H9 (cell line): Measurements from ENCODE around the gene TRIM28. TPM values are rescaled to one million over a fixed set of nuclear protein-coding genes. Genes with fewer than 3 reads are reported as not detected.

Experiments used
- DNase-seq: peaks from one replicate; pipeline ENCODE4 v3.0.0-alpha.2; 2017
- H2AFZ ChIP-seq: one replicate; pipeline ENCODE4 v1.6.1; 2013; ENCODE audit warnings: mild to moderate bottlenecking, low read length, control low read depth, moderate library complexity
- H2AK5ac ChIP-seq: 2 replicates; pipeline ENCODE4 v1.6.1; 2013; ENCODE audit warnings: low read length, control low read depth, mixed read lengths; ENCODE audit not compliant: insufficient read length
- H2BK120ac ChIP-seq: one replicate; pipeline ENCODE4 v1.6.1; 2013; ENCODE audit warnings: low read depth, mild to moderate bottlenecking, low read length, control low read depth, inconsistent platforms; ENCODE audit not compliant: poor library complexity, severe bottlenecking
- H2BK12ac ChIP-seq: 2 replicates; pipeline ENCODE4 v1.6.1; 2013; ENCODE audit warnings: low read length, control low read depth, mixed read lengths, low read depth; ENCODE audit not compliant: insufficient read length
- H2BK15ac ChIP-seq: 2 replicates; pipeline ENCODE4 v1.6.1; 2013; ENCODE audit warnings: low read depth, low read length, control low read depth
- H2BK20ac ChIP-seq: one replicate; pipeline ENCODE4 v1.6.1; 2013; ENCODE audit warnings: low read depth, mild to moderate bottlenecking, low read length, control low read depth, inconsistent platforms; ENCODE audit not compliant: poor library complexity, severe bottlenecking
- H2BK5ac ChIP-seq: 2 replicates; pipeline ENCODE4 v1.6.1; 2013; ENCODE audit warnings: low read length, control low read depth, mixed read lengths; ENCODE audit not compliant: insufficient read length
- H3K14ac ChIP-seq: 2 replicates; pipeline ENCODE4 v1.6.1; 2013; ENCODE audit warnings: low read length, control low read depth; ENCODE audit not compliant: insufficient read depth
- H3K18ac ChIP-seq: 2 replicates; pipeline ENCODE4 v1.6.1; 2013; ENCODE audit warnings: low read depth, mild to moderate bottlenecking, mixed read lengths, low read length, control low read depth; ENCODE audit not compliant: insufficient read length
- H3K23ac ChIP-seq: 2 replicates; pipeline ENCODE4 v1.6.1; 2013; ENCODE audit warnings: low read length, control low read depth, mixed read lengths, low read depth; ENCODE audit not compliant: insufficient read length
- H3K23me2 ChIP-seq: 2 replicates; pipeline ENCODE4 v1.6.1; 2013; ENCODE audit warnings: low read depth, mild to moderate bottlenecking, mixed read lengths, low read length, control low read depth; ENCODE audit not compliant: insufficient read length, poor library complexity, severe bottlenecking
- H3K27ac ChIP-seq: 2 replicates; pipeline ENCODE4 v1.5.1; 2013; ENCODE audit warnings: low read length, control low read depth, mixed read lengths, low read depth; ENCODE audit not compliant: insufficient read length
- H3K27me3 ChIP-seq: 2 replicates; pipeline ENCODE4 v1.6.1; 2013; ENCODE audit warnings: low read length, control low read depth, inconsistent platforms; ENCODE audit not compliant: insufficient read depth
- H3K4ac ChIP-seq: 2 replicates; pipeline ENCODE4 v1.6.1; 2013; ENCODE audit warnings: low read depth, mild to moderate bottlenecking, control low read depth, inconsistent platforms, low read length, moderate library complexity
- H3K4me1 ChIP-seq: 2 replicates; pipeline ENCODE4 v1.6.1; 2013; ENCODE audit warnings: low read length, control low read depth, inconsistent platforms; ENCODE audit not compliant: insufficient read depth
- H3K4me2 ChIP-seq: 2 replicates; pipeline ENCODE4 v1.6.1; 2013; ENCODE audit warnings: low read length, control low read depth, mixed read lengths; ENCODE audit not compliant: insufficient read length, insufficient read depth
- H3K56ac ChIP-seq: 2 replicates; pipeline ENCODE4 v1.6.1; 2013; ENCODE audit warnings: low read depth, mild to moderate bottlenecking, mixed read lengths, low read length, control low read depth; ENCODE audit not compliant: insufficient read length
- H3K79me1 ChIP-seq: 2 replicates; pipeline ENCODE4 v1.6.1; 2013; ENCODE audit warnings: low read depth, mild to moderate bottlenecking, moderate library complexity, low read length, control low read depth, inconsistent platforms; ENCODE audit not compliant: insufficient read depth, poor library complexity, severe bottlenecking
- H3K79me2 ChIP-seq: 2 replicates; pipeline ENCODE4 v1.6.1; 2013; ENCODE audit warnings: low read length, control low read depth, inconsistent platforms; ENCODE audit not compliant: insufficient read depth
- H3K9ac ChIP-seq: 2 replicates; pipeline ENCODE4 v1.6.1; 2013; ENCODE audit warnings: low read length, control low read depth, mixed read lengths; ENCODE audit not compliant: insufficient read length; ENCODE audit errors: extremely low read depth
- H3K9me3 ChIP-seq: one replicate; pipeline ENCODE4 v1.6.1; 2013; ENCODE audit warnings: low read depth, low read length, inconsistent platforms; ENCODE audit not compliant: control insufficient read depth
- H3T11ph ChIP-seq: one replicate; pipeline ENCODE4 v1.6.1; 2013; ENCODE audit warnings: mild to moderate bottlenecking, low read length, control low read depth, inconsistent platforms
- H4K20me1 ChIP-seq: one replicate; pipeline ENCODE4 v1.6.1; 2013; ENCODE audit not compliant: control insufficient read depth, insufficient read length, insufficient read depth
- H4K5ac ChIP-seq: 2 replicates; pipeline ENCODE4 v1.6.1; 2013; ENCODE audit warnings: low read depth, mild to moderate bottlenecking, mixed read lengths, low read length, control low read depth; ENCODE audit not compliant: insufficient read length
- H4K8ac ChIP-seq: replicated peaks from 2 replicates; pipeline ENCODE4 v1.6.1; 2013; ENCODE audit warnings: low read length, control low read depth, mixed read lengths, low read depth; ENCODE audit not compliant: insufficient read length
- H4K91ac ChIP-seq: 2 replicates; pipeline ENCODE4 v1.6.1; 2013; ENCODE audit warnings: low read depth, mild to moderate bottlenecking, moderate library complexity, mixed read lengths, low read length, control low read depth; ENCODE audit not compliant: insufficient read length
- H3K27ac Mint-ChIP-seq, 3 experiments: 2 replicates in 2 of 3; 3 replicates in 1 of 3; pipeline ENCODE4 v1.8.0; 2020 to 2021; ENCODE audit warnings: mixed read lengths in 3 of 3, mild to moderate bottlenecking in 1 of 3, moderate library complexity in 1 of 3
- H3K27me3 Mint-ChIP-seq: 2 replicates; pipeline ENCODE4 v1.8.0; 2021; ENCODE audit warnings: low read depth, mild to moderate bottlenecking, moderate library complexity, mixed read lengths
- H3K36me3 Mint-ChIP-seq, 3 experiments: 2 replicates in 2 of 3; 3 replicates in 1 of 3; pipeline ENCODE4 v1.8.0; 2020 to 2021; ENCODE audit warnings: low read depth in 3 of 3, mixed read lengths in 3 of 3; ENCODE audit not compliant: insufficient read depth in 1 of 3
- H3K4me1 Mint-ChIP-seq, 2 experiments: 2 replicates each; pipeline ENCODE4 v1.8.0; 2020; ENCODE audit warnings: mixed read lengths in 2 of 2
- H3K4me3 Mint-ChIP-seq, 2 experiments: 2 replicates in 1 of 2; 3 replicates in 1 of 2; pipeline ENCODE4 v1.8.0; 2020 to 2021; ENCODE audit warnings: mild to moderate bottlenecking in 2 of 2, mixed read lengths in 2 of 2, moderate library complexity in 1 of 2
- H3K9me3 Mint-ChIP-seq, 2 experiments: 2 replicates in 1 of 2; 3 replicates in 1 of 2; pipeline ENCODE4 v1.8.0; 2020; ENCODE audit warnings: mild to moderate bottlenecking in 2 of 2, mixed read lengths in 2 of 2, moderate library complexity in 1 of 2
- CTCF ChIP-seq: fragments of 200-600 bp; sonication (generic); conservative IDR thresholded peaks from 3 replicates; pipeline ENCODE4 v1.8.0; 2021; ENCODE audit warnings: antibody characterized with exemption, mild to moderate bottlenecking
- WGBS: extraction: QIAGEN DNeasy Blood & Tissue Kit; methylation state at CpG from one replicate; pipeline ENCODE4 v1.1.7; 2013; ENCODE audit warnings: missing lambda C conversion rate, low lambda C conversion rate, mixed read lengths; ENCODE audit not compliant: insufficient read length; ENCODE audit errors: extremely low coverage; 5-methylcytosine and 5-hydroxymethylcytosine counted together
- total RNA-seq: library from RNA; stranded (reverse); gene quantifications from 2 replicates; pipeline ENCODE4 v1.2.1, GENCODE V29; 2021

Gene TRIM28
- total RNA-seq, 1 experiment from 2014 or later = 1,084 TPM

GRCh38 chr19:58520257-58520599 is 23.6 kb upstream of the TRIM28 start:
- H3K23me2 ChIP-seq = peaks cover 19% of the 10 kb centered on the region
- no peaks in the 10 kb centered on the region for H3K27me3 Mint-ChIP-seq
- H2AK5ac ChIP-seq = no peak overlapping the region
- H3K14ac ChIP-seq = 0 out of 2 replicates have a peak overlapping the region, but pooled peaks have one; percentile 26
- no peak overlapping the region for H3K23ac ChIP-seq
- no peak overlapping the region for H2BK20ac ChIP-seq
- H2BK5ac ChIP-seq = no peak overlapping the region
- H2BK12ac ChIP-seq = no peak overlapping the region
- H3K27ac ChIP-seq = peak overlapping the region; percentile 69
- no peak for TF ChIP-seq CTCF
- H3K9ac ChIP-seq = peak overlapping the region; percentile 96
- H3K4ac ChIP-seq = no peak overlapping the region
- H3K9me3 Mint-ChIP-seq = peaks cover 0 to 3% of the 10 kb centered on the region in 2 experiments; a peak in 1 of 5 replicates
- H3K79me2 ChIP-seq = peaks cover 2% of the 10 kb centered on the region; the same call in 1 of the 2 replicates
- no peak overlapping the region for H4K5ac ChIP-seq
- peaks cover 47 to 48% of the 10 kb centered on the region in 2 experiments for H3K4me1 Mint-ChIP-seq
- H3K18ac ChIP-seq = no peak overlapping the region
- peak overlapping the region; percentile 91 to 96 for H3K4me3 Mint-ChIP-seq
- H2BK120ac ChIP-seq = no peak overlapping the region
- H3K36me3 Mint-ChIP-seq = peaks cover 8 to 15% (median 12%) of the 10 kb centered on the region in 3 experiments
- H2BK15ac ChIP-seq = no peak overlapping the region
- no peak overlapping the region for H2AFZ ChIP-seq
- no peak overlapping the region for H3T11ph ChIP-seq
- no CpG with 5 or more reads among the region's 7 CpGs for WGBS
- H3K27me3 ChIP-seq = no peaks in the 10 kb centered on the region
- H4K8ac ChIP-seq = no peak overlapping the region
- H4K91ac ChIP-seq = no peak overlapping the region
- H4K20me1 ChIP-seq = no peaks in the 10 kb centered on the region
- no peak overlapping the region for H3K56ac ChIP-seq
- no peak for DNase-seq
- no peaks in the 10 kb centered on the region for H3K9me3 ChIP-seq
- H3K27ac Mint-ChIP-seq = peak overlapping the region; percentile 75 to 100 (median 99); a peak in 6 of 7 replicates
- H3K4me2 ChIP-seq = peak overlapping the region; percentile 85
- no peaks in the 10 kb centered on the region for H3K79me1 ChIP-seq
- H3K4me1 ChIP-seq = peaks cover 3% of the 10 kb centered on the region; the same call in 1 of the 2 replicates
